Left lung (tissue), 10 donors: ENCODE measurements around the gene PRMT1. TPM values are rescaled to one million over a fixed set of nuclear protein-coding genes. Genes with fewer than 3 reads are reported as not detected.

ENCODE experiments used
- ATAC-seq: fragments of 200-7000 bp; cut with Tn5 transposase; one replicate; pipeline ENCODE4 v1.9.1; 2020; ENCODE audit warnings: moderate library complexity
- DNase-seq, 4 donors: peaks; one replicate each; pipeline ENCODE4 v3.0.0-alpha.2; 2013 to 2020
- H3K27ac ChIP-seq, 2 donors: fragments of 200-600 bp; sonication (generic) in 1 of 2; one replicate each; pipeline versions ENCODE4 v1.5.0 to v1.8.0; 2020 to 2021
- H3K27me3 ChIP-seq, 2 donors: fragments of 200-600 bp; sonication (generic) in 1 of 2; one replicate each; pipeline versions ENCODE4 v1.5.0 to v1.8.0; 2020 to 2021
- H3K36me3 ChIP-seq, 2 donors: fragments of 200-600 bp; sonication (generic) in 1 of 2; one replicate each; pipeline versions ENCODE4 v1.5.0 to v1.8.0; 2020 to 2021
- H3K4me1 ChIP-seq, 2 donors: fragments of 200-600 bp; one replicate each; pipeline ENCODE4 v1.8.0; 2021
- H3K4me3 ChIP-seq, 2 donors: fragments of 200-600 bp; sonication (generic) in 1 of 2; one replicate each; pipeline versions ENCODE4 v1.5.0 to v1.8.0; 2020 to 2021; ENCODE audit warnings: mild to moderate bottlenecking in 1 of 2
- H3K9me3 ChIP-seq, 2 donors: fragments of 200-600 bp; sonication (generic) in 1 of 2; one replicate each; pipeline versions ENCODE4 v1.5.0 to v1.8.0; 2020 to 2021
- intact Hi-C, 2 donors: fragments of 100-400 bp; cut with DNase I; formaldehyde crosslinking; loops; one replicate each; pipeline versions ENCODE4 v1.11.2 to v1.14.2; 2022
- polyA plus RNA-seq, 6 donors: library from polyadenylated mRNA; unstranded; fragments of 120-200 nt; gene quantifications; one replicate each; pipeline ENCODE4 v1.2.1, GENCODE V29; 2013; ENCODE audit not compliant: insufficient read length in 6 of 6
- total RNA-seq, 2 donors: library from RNA; stranded (reverse); fragmentation: NEBNext Ultra II Directional; extraction: Animal tissue kit (Norgen Biotek cat#: 25700); gene quantifications; one replicate each; pipeline ENCODE4 v1.2.1, GENCODE V29; 2021
- TF ChIP-seq, protein P1 (sequence below), 2 donors: fragments of 200-600 bp; sonication (generic) in 1 of 2; IDR thresholded peaks; one replicate each; pipeline versions ENCODE4 v1.5.0 to v1.8.0; 2021; ENCODE audit warnings: antibody characterized with exemption in 2 of 2
- donor health status: DM: no; HTN: yes; CAD: no.
- donor health status: DM: no; HTN: no; CAD: no.

PRMT1 gene
- total and polyA plus RNA-seq, 8 donors: 79.3 to 258 (median 221) TPM

DNA sequence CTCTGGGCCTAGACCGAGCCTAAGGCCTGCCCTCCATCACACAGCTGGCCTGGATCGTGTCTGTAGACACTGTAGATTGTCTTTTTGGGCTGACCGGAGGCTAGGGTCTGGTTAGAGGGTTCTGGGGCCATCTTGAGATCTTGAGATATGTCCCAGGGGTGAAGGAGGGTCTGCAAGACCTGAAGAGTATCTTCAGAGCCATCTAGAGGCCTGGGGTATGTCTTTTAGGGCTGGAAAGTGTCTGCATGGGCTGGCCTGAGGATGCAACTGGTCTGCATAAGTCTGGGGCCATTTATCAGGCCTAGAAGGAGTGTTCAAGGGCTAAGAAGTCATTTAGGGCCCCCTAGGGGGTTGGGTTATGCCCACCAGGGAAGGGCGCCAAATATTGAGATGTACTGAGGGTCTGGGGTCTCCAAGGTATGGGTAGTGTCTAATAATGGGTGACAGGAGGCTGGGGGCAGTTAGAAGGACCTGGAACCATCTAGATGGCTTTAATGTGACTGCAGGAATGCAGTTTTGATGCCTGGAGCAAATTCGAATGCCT is 34.5 kb upstream of the PRMT1 start:
- Histone ChIP-seq H3K36me3 (peaks cover 0 to 28% of the 10 kb centered on the region in 2 donors), H3K4me3 (peak overlapping the region; percentile 95 to 97), H3K27me3 (no peaks in the 10 kb centered on the region), H3K4me1 (peaks cover 25 to 52% of the 10 kb centered on the region in 2 donors), H3K9me3 (no peaks in the 10 kb centered on the region), H3K27ac (peak overlapping the region; percentile 83 to 98)
- DNase-seq (no peak), ATAC-seq (no peak)
- intact Hi-C loops: no loop called here
- TF ChIP-seq, protein P1, sequence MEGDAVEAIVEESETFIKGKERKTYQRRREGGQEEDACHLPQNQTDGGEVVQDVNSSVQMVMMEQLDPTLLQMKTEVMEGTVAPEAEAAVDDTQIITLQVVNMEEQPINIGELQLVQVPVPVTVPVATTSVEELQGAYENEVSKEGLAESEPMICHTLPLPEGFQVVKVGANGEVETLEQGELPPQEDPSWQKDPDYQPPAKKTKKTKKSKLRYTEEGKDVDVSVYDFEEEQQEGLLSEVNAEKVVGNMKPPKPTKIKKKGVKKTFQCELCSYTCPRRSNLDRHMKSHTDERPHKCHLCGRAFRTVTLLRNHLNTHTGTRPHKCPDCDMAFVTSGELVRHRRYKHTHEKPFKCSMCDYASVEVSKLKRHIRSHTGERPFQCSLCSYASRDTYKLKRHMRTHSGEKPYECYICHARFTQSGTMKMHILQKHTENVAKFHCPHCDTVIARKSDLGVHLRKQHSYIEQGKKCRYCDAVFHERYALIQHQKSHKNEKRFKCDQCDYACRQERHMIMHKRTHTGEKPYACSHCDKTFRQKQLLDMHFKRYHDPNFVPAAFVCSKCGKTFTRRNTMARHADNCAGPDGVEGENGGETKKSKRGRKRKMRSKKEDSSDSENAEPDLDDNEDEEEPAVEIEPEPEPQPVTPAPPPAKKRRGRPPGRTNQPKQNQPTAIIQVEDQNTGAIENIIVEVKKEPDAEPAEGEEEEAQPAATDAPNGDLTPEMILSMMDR (IDR thresholded peaks at IDR 0.05): no peak

DNA sequence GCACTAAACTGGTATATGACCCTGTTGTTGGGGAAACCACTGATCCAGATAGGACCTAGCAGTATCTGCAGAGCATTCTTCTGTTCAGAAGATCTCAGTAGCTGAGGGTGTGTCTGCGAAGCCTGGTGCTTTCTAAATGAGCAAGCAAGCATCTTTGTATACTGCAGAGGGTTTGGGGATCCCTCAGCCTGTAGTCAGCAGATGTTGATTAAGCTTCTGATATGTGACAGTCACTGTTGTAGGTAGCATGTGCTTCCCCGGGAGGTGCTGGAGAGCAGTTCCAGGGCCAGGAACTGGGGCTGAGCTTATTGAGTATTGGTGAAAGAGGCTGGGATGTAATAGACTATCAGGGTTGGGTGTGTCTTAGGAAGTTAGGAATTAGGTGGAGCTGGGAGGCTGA is 33.6 kb upstream of the PRMT1 start:
- Histone ChIP-seq H3K36me3 (peaks cover 0 to 37% of the 10 kb centered on the region in 2 donors), H3K9me3 (no peaks in the 10 kb centered on the region), H3K27ac (no peak overlapping the region), H3K4me3 (no peak overlapping the region), H3K4me1 (peaks cover 22 to 43% of the 10 kb centered on the region in 2 donors), H3K27me3 (no peaks in the 10 kb centered on the region)
- DNase-seq (no peak), ATAC-seq (no peak)
- TF ChIP-seq, protein P1 (IDR thresholded peaks at IDR 0.05): no peak
- intact Hi-C loops: no loop called here

DNA sequence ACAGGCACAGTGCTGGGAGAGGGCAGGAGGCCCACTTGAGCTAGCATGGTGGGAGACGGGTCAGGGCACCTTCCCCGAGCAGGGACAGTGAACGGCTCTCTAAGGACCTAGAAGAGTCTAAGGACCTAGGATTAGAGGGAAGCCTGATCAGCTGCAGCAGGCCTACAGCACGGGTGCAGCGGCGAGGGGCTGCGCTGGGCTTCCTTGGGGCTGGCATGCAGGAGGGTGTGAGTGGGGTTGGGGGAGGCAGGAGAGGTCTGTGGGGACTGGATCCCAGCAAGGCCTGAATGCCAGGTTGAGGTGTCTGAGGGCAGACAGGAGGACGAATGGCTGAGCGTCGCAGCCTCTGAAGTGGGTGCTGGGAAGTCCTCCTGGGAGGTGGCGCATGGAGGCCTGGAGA is 31.5 kb upstream of the PRMT1 start:
- H3K27ac ChIP-seq: no peak overlapping the region
- DNase-seq: no peak
- intact Hi-C loops: no loop called here
- peaks cover 15 to 32% of the 10 kb centered on the region in 2 donors for H3K4me1 ChIP-seq
- no peak overlapping the region for H3K4me3 ChIP-seq
- H3K36me3 ChIP-seq: peaks cover 0 to 59% of the 10 kb centered on the region in 2 donors
- H3K9me3 ChIP-seq: no peaks in the 10 kb centered on the region
- ATAC-seq: no peak
- H3K27me3 ChIP-seq: no peaks in the 10 kb centered on the region
- TF ChIP-seq, protein P1 (IDR thresholded peaks at IDR 0.05): no peak

DNA sequence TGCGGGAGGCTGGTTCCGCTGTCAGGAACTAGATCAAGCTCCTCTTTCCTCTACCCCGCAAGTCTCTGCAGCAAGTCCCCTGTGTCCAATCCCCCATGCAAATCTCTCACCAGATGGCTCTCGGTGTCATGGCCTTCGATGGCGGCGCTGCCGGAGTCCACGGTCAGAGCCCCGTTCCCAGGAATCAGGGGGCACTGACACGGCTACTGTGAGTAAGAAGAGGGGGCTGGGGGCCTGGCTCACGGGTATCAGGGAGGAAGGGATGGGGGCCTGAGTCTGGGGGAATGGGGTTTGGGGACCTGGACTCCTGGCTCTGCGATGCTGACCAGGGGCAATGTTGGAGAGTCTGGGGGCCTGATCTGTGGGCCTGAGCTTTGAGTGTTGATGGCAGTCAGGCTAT is 31.1 kb upstream of the PRMT1 start:
- DNase-seq (no peak), ATAC-seq (no peak)
- TF ChIP-seq, protein P1 (IDR thresholded peaks at IDR 0.05): no peak
- no peaks in the 10 kb centered on the region for H3K27me3 ChIP-seq
- H3K36me3 ChIP-seq: peaks cover 0 to 62% of the 10 kb centered on the region in 2 donors
- no peak overlapping the region for H3K27ac ChIP-seq
- H3K9me3 ChIP-seq: no peaks in the 10 kb centered on the region
- no peak overlapping the region for H3K4me3 ChIP-seq
- intact Hi-C loops: no loop called here
- H3K4me1 ChIP-seq: peaks cover 12 to 28% of the 10 kb centered on the region in 2 donors

DNA sequence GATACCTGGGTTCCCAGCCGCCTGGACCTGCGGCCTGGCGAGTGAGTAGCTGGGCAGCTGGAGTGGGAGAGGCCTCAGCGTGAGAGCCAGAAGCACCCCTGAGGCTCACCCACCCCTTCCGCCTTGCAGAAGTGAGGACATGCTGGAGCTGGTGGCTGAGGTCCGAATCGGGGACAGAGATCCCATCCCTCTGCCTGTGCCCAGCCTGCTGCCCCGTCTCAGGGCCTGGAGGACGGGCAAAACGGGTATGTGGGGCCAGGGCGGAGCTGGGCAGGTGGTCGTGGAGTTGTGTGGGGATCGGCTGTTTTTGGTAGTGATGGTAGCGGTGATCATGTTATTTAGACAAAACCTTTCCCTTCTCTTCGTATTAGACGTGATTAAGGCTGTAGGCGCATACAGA is 30.5 kb upstream of the PRMT1 start:
- intact Hi-C loops: no loop called here
- Histone ChIP-seq H3K4me3 (no peak overlapping the region), H3K9me3 (no peaks in the 10 kb centered on the region), H3K27me3 (no peaks in the 10 kb centered on the region), H3K4me1 (peaks cover 10 to 23% of the 10 kb centered on the region in 2 donors), H3K27ac (no peak overlapping the region), H3K36me3 (peaks cover 0 to 68% of the 10 kb centered on the region in 2 donors)
- TF ChIP-seq, protein P1 (IDR thresholded peaks at IDR 0.05): no peak
- DNase-seq (no peak), ATAC-seq (no peak)
